Stimulated activated CD8-positive, alpha-beta memory T cell treated with anti-CD3 and anti-CD28 coated beads, Interleukin-12 subunit alpha, Interleukin-12 subunit beta, amount 100 ng/mL, for 24 hours (primary cell): ENCODE measurements around the gene BUD31.
A peak's percentile ranks its signal among the peaks of the same experiment; 100 is the strongest.
"Not testable (repeated sequence)": the region's sequence is repeated elsewhere in the genome, so short reads cannot be mapped to it uniquely, and the experiment has no call there.

Experiments used
- DNase-seq: peaks from one replicate; pipeline ENCODE4 v3.0.0-alpha.2; 2020; ENCODE audit errors: extremely low read depth

BUD31 gene

DNA sequence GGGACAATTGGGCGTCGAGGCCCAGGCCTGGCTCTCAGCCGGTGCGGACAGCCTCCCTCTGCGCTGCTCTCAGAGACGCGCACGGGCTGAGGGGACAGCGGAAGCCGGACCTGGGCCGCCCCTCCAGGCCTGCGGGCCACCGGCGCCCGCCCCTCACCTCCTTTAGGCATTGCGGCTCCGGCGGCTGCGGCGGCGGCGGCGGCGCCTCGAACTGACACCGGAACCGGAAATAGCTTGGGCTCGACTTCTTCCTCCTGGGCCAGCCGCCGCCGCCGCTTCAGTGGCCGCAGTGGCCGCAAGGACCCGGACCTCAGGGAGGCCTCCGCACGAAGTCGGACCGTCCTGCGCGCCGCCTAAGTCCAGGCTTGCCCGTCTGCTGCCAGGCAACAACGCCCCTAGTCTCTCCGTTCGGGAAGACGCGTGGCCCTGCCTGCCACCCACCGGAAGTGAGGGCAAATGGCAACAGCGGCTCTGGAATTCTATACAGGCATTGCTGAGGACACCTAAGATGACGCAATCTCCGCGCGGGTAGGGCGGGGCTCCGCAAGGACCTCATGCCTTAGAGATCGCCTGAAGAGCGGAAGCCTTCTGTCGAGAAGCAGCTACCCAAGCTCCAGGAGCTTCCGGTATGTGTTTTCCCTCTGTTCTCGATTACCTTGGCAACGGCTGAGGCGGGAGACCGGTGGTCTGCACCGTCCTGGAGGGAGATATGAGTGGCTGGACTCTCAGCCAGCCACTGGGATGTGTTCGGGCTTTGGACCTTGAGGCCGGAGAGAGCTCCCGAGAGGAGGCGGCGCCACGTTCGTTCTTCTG is at the start of gene BUD31, which contains the start of gene PDAP1:
Gene BUD31, plus strand, starts transcription at position 591 of the 813 bp plus-strand sequence. CDS start 2,124 bp downstream, outside the sequence.
Gene PDAP1, minus strand, starts transcription at position 219 of the 813 bp plus-strand sequence. Its CDS starts 49 bp downstream, at position 170.
- DNase-seq, result peak; percentile 77

DNA sequence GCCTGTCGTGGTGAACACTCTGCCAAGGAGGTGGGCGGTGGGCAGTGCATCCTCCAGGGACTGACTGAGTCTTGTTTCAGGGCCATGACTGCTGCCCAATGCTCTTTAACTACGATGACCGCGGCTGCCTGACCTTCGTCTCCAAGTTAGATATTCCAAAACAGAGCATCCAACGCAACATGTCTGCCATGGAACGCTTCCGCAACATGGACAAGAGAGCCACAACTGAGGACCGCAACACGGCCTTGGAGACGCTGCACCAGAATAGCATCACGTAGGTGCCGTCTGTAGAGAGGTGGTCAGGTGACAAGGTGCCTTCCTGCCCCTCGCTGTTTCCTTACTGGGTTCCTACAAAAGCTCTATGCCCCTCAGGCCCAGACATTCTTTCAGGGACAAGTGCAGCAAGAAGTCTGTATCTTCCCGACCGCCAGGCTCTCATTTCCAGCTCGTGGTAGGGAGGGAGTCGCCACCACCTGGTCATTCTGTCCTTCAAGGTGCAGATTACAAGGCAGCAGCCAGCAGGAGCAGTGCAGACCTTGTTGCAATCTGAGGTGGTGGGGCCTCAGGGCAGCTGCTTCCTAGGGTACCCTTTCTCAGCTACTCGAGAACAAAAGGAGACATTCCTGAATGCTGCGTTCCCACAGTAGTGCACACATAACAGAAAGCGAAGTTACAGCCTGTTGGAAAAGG is 49.2 kb upstream of the BUD31 start:
- no peak for DNase-seq

DNA sequence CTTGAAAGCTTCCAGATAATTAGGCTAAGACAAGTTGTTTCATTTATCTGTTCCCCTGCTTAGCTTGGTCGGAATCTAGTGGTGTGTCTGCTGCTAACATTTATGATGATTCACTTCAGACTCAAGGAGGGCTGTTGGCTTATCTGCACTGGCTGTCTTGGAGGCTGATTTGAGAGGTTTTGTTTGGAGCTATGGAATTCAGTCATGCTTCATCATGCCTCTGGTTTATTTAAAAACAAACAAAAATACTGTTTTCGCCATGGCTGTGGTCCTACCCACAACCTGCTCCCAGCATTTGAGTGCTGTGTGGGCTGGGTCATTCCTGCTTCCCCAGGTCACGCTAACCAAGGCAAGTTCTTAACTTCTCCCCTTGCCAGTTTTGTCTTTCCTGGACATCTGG is 46.0 kb upstream of the BUD31 start:
- DNase-seq, result no peak

DNA sequence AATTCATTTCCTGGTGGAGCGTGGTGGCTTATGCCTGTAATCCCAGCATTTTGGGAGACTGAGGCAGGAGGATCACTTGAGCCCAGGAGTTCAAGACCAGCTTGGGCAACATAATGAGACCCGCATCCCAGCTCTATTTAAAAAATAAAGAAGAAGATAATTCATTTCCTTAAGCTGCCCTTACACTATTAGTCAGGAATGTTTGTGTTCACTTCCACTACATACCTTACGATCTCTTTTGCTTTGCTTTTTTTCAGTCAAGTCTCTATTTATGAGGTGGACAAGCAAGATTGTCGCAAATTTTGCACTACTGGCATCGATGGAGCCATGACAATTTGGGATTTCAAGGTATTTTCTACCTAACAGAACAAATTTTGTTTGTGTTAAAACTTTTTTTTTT is 45.5 kb upstream of the BUD31 start:
- DNase-seq, result no peak

DNA sequence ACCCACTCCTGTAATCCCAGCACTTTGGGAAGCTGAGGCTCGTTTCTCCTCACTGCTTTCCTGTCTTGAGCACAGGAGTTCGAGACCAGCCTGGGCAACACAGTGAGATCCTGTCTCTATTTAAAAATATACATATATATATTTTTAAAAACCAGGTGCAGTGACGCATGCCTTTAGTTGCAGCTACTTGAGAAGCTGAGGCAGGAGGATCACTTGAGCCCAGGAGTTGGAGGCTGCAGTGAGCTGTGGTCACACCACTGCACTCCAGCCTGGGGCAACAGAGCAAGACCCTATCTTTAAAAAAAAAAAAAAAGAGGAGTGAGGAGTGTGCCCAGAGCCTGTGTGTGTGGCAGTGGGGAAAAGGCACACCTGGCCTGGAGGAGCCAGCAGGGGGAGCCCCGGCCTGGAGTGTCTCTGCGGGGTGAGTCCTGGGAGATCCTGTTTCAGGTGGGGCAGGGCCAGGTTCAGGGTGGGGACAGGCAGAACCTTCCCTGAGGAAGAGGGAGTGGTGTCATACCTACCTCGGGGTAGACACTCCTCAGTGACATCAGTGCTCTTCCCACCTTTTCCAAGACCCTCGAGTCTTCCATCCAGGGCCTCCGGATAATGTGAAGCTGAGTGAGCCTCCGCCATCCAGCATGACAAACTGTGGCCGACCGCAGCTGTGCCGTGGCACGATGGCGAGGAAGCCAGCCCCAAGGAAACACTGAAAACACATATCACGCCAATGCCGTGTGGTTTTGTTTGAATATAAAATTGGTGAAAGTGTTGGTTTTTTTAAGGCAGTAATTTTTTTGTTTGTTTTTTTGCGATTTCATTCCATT is 43.2 kb upstream of the BUD31 start:
- no peak for DNase-seq

DNA sequence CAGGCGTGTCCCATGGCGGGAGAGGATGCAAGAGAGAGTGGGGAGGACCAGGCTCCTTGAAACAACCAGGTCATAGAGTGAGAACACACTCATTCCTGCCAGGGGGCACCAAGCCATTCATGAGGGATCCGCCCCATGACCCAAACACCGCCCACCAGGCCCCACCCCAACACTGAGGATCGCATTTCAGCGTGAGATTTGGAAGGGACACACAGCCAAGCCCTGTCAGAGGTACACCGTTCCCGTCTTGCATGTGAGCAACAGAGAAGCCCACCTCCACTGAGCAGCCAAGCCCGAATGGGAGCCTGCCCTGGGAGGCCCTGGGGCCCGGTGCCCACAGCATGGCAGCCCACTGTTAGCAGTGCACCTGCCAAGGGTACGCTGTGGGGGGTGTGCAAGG is 42.1 kb upstream of the BUD31 start:
- no peak for DNase-seq

DNA sequence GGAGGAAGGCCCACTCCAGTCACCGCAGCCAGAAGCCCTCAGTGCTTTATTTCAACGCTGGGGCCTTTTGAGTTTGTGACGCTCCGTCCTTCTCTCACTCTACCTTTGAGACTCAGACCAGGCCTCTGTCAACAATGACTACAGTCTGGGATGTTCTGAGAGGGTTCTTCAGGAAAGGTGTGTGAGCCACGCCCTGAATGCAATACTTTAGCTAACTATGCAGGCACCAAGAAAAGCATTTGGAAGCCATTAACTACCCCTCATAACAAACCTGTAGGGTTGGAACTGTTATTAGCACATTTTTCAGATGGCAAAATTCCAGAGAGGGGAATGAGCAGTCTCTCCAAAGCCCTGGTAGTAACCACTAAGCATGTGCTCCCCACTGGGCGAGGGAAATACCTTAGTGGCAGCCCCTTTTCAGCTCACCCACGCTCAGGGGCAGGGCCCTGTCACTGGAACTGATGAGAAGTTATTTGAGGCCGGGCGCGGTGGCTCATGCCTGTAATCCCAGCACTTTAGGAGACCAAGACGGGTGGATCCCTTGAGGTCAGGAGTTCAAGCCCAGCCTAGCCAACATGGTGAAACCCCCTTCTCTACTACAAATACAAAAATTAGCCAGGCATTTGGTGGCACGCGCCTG is 39.9 kb upstream of the BUD31 start:
- DNase-seq, result no peak

DNA sequence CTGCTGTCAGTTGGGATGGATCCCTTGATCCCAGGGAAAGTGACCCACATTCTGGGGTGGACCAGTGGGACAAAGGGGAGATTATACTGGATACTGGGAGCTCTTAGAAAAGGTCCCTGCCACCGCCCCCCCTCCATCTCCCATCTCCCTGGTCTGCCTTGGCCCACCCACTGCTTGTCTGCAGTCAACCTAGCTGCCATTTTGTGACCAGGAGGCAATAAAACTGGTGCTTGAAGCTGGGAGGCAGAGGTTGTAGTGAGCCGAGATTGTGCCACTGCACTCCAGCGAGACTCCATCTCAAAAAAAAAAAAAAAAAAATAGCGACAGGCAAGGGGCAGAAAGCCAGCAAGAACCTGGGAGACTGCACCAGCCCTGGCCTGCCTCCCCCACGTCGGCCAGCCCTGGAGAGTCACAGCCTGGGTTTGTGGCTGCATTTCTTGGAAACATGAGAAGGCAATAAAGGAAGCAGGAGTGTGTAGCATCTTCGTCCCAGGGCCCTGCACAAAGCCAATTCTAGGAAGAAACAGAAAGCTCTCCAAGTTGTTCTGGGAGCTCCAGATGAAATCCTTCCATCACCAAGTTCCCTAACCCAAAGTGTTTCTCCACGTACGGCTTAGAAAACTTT is 38.9 kb upstream of the BUD31 start:
- DNase-seq, result no peak

DNA sequence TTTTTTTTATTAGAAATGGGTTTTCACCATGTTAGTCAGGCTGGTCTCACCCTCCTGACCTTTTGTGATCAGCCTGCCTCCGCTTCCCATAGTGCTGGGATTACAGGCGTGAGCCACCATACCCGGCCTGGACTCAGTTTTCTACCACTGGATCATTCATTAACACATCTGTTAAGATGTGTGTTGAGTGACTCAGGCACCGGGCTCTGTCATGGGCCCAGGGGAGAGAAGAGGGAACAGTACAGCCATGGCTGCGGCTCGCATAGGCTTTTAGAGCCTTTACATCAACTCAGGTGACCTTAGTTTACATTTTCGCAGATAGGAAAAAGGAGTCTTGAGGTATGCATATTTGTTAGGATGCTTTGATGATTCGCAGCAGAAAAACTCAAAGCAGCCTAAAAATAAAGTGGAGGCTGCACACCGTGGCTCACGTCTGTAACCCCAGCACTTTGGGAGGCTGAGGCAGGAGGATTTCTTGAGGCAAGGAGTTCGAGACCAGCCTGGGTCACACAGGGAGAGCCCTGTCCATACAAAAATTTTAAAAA is 37.3 kb upstream of the BUD31 start:
- DNase-seq, result no peak

DNA sequence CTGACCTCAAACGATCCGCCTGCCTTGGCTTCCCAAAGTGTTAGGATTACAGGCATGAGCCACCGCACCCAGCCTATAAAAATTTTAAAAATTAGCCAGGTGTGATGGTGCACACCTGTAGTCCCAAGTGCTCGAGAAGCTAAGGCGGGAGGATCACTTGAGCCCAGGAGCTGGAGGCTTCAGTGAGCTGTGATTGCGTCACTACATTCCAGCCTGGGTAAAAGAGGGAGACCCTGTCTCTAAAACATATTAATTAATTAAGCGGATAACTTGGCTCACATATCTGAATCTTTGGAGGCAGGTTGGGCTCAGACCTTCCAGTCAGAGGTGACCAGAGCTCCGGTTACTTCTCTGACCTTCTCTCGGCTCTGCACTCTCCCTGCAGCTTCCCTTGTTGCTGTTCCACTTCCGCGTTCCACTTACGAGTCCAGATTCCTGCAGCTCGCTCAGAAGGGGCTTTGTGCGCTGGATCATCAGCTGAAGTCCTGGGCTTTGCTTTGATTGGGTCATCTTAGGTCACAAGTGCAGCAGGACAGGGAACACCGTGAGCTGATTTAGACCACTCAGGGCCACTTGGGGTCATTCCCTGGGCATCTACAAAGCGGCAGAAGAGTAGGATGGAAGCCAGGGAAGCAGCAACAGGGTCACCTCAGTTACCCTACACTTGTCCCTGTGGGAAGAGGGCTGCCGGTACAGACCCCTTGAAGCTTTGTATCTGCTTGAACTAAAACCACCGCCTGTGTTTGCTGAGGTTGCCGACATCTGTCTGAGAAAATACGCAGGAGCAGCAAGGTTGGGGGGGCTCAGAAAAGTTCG is 36.3 kb upstream of the BUD31 start:
- no peak for DNase-seq

DNA sequence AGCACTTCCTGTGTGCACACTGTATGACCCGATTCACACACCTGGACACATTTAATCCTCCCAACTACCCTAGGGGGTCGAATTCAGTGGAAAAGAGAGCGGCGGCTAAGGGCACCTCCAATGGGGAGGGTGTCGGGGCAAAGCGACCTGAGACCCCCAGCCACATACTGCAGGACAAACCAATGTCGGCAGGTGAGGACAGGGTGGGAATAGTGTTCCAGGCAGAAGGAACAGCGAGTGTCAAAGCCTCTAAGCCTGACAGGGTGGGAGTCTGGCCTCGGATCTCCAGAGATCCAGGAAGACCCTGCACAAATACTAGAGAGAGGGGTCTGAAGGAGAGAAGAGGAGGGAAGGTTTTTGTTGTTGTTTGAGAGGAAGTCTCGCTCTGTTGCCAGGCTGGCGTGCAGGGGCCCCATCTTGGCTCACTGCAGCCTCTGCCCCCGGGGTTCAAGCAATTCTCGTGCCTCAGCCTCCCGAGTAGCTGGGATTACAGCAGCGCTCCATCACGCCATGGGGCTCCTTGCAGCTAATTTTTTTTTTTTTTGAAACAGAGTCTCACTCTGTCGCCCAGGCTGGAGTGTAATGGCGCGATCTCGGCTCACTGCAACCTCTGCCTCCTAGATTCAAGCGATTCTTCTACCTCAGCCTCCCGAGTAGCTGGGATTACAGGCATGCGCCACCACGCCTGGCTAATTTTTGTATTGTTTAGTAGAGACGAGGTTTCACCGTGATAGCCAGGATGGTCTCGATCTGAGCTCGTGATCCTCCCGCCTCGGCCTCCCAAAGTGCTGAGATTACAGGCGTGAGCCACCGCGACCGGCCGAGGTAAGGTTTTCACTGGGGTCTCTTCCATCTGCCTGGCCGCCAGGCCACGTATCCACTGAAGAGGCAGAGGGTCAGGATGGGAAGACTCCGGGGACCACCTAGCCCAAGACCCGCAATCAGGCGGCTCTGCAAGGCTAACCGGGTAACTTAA is 35.4 kb upstream of the BUD31 start:
- no peak for DNase-seq

DNA sequence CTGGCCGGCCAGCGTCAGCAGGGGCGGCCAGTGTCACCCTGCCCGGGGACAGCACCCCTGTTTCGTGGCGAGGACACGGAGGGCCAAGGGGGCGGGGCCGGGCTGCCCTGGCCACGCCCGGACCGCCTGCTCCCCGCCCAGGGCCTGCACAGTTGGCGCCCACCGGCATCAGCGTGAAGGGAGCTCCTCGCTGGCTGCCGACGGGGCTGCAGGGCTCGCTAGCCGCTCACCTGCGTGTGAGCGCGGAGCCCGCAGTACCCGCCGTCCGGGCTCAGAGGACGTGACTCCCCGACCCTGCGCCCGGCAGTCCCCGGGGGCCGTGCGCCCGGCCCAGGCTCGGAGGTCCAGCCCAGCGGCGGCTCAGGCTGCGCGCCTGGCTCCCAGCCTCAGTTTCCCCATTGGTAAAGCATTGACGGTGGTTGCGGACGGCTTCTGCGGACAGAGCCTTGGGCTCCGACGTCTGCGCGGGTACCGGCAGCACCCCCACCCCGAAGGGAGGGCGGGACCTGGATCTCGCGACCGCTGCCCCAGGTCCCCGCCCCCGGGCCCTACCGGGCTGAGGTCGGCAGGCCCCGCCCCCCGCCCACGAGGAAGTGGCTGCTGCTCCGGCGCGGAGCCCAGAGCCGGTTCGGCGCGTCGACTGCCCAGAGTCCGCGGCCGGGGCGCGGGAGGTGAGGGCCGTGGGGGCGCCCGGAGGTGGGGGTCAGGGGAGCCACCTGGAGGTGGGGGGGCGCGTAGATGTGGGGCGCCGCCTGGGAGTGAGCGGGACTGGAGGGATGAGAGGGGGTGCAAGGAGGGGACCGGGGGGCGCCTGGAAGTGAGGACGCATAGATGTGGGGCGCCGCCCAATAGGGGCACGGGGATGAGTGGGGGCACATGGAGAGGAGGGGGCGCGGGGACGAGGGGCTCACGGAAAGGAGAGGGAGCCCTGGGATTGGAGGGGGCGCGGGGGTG is 34.4 kb upstream of the BUD31 start, which contains the start of gene ARPC1B:
Gene ARPC1B, plus strand, starts transcription at position 620 of the 954 bp plus-strand sequence. CDS start 10,985 bp downstream, outside the sequence.
- DNase-seq, result peak; percentile 77

DNA sequence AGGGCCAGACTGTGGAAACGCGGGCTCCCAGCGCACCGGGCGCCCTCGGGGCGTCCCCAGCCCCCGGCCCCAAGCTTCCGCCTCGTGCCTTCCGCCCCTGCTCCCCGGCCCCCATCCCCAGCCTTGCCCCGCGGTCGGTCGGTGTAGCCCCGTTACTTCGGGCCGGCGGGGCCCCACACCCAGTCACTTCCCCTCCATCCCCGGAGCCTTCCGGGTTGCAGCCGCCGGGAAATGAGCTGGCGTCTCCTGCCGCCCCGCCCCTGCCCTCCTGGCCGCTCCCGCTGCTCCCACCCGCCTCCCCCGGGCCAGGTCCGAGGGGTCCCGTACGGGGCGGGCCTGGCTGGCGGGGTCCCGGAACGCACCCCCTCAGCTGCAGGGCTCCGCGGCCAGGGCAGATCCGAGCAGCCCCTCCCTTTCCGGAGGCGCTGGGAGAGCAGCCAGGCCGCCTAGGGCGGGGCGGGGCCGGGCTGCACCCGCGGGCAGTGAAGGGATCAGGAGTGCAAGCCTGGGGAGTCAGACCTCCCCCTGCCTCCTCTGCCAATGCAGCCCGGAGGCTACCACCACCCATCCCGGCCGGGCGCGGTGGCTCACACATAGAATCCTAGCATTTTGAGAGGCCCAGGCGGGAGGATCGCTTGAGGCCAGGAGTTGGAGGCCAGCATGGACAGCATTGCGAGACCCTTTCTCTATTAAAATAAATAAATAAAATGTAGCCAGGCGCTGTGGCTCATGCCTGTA is 33.5 kb upstream of the BUD31 start:
- no peak for DNase-seq

DNA sequence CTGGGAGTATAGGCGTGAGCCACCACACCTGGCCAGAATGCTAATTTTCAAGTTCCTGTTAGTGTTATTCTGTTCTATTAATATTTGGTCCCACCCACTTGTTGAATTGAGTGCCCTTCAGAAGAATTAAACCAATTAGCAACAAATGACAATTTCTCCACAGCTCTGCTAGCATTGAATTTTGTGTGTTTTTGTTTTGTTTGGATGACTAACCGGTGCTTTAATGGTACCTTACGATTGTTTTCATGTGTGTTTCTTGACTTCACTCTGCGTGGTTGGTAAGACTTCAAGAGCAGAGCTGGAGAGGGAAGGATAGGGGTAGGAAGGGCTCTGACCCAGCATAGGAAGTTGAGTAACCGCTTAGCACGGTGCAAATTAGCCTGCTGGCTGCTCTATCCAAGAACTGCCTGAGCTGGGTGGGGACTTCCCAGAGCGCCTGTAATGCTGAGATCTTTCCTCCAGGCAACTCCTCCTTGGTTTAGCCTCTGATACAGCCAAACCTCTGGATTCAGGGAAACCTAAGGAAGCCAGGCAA is 29.7 kb upstream of the BUD31 start:
- DNase-seq, result no peak

DNA sequence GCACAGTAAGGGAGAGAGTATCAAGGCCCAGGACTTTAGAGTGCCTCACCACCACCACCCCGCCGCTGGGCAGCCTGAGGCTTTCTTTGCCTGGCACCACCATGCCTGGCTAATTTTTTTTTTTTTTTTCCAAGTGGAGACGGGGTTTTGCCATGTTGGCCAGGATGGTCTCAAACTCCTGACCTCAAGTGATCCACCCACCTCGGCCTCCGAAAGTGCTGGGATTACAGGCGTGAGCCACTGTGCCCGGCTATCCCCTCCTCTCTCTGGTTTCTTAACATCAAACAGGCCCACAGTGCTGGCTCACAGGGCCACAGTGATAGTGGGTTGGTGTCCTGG is 29.1 kb upstream of the BUD31 start:
- not testable (repeated sequence) for DNase-seq

DNA sequence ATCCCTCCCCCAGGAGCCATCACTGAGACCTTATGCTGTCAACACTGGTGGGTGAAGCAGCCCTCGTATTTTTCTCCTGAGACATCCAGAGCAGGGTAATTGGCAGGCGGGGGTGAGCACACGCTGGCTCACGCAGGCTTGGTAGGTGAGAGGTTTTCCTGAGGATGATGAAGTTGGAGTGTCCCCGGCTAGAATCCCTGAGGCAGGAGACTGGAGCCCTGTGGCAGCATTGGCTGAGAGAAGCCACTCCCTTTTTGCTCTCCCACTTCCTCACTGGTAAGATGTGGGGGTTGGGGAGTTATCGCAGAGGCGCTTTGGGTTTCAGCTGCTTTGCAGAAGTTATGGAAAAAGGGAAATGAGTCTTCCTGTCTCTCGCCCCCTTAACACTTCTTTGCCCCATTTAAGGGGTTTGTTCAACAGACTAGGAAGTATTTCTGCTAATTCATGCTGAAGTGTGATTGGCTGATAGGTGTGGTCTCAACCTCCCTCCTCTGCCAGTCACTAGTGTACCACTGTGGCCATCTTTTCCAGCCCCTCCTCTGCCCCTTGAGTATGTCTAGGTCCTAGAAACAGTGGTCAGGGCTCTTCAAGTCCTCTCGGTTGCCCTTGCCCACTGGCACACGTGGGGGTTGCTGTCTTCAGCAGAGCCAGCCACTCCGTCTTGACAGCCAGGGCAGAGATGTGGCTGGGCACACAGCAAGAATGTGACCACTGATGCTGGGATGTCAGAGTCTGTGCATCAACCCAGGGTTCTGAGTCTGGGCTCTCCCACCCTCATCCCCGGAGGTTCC is 28.5 kb upstream of the BUD31 start:
- DNase-seq, result no peak
